Keratinocyte (primary cell): ENCODE results near the gene GGTLC1.

Experiments used
- EZH2 ChIP-seq: IDR thresholded peaks from one replicate; pipeline ENCODE4 v1.6.1; 2012; ENCODE audit warnings: inconsistent platforms, mild to moderate bottlenecking, low read length, moderate library complexity
- TF ChIP-seq, protein P1 (sequence below), 3 experiments: IDR thresholded peaks in 1 of 3; conservative IDR thresholded peaks in 1 of 3; optimal IDR thresholded peaks in 1 of 3; 2 replicates in 2 of 3; 3 replicates in 1 of 3; pipeline versions ENCODE3 to v1.5.1; 2011; ENCODE audit warnings: low read length in 3 of 3, mild to moderate bottlenecking in 3 of 3, moderate library complexity in 2 of 3, control low read depth in 1 of 3, inconsistent platforms in 1 of 3; ENCODE audit not compliant: insufficient read depth in 2 of 3; ENCODE audit errors: extremely low read depth in 1 of 3

- TF ChIP-seq, protein P1, sequence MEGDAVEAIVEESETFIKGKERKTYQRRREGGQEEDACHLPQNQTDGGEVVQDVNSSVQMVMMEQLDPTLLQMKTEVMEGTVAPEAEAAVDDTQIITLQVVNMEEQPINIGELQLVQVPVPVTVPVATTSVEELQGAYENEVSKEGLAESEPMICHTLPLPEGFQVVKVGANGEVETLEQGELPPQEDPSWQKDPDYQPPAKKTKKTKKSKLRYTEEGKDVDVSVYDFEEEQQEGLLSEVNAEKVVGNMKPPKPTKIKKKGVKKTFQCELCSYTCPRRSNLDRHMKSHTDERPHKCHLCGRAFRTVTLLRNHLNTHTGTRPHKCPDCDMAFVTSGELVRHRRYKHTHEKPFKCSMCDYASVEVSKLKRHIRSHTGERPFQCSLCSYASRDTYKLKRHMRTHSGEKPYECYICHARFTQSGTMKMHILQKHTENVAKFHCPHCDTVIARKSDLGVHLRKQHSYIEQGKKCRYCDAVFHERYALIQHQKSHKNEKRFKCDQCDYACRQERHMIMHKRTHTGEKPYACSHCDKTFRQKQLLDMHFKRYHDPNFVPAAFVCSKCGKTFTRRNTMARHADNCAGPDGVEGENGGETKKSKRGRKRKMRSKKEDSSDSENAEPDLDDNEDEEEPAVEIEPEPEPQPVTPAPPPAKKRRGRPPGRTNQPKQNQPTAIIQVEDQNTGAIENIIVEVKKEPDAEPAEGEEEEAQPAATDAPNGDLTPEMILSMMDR (optimal IDR thresholded peaks at IDR 0.05 in 1 of 3, IDR thresholded peaks at IDR 0.05 in 1 of 3, conservative IDR thresholded peaks at IDR 0.05 in 1 of 3; ENCODE audit: extremely low read depth in 1 of 3, insufficient read depth in 2 of 3, low read length in 3 of 3) = no peak
- no peak for TF ChIP-seq EZH2
These were observed 26.3 kb downstream of the GGTLC1 start for GRCh38 chr20:23962272-23962671.
